Measurements from ENCODE around the gene RXRA. TPM values are rescaled to one million over a fixed set of nuclear protein-coding genes. Genes with fewer than 3 reads are reported as not detected.

Gene RXRA
- total RNA-seq, 4 donors from 2014 or later, result 41.8 to 83.1 (median 50.4) TPM

GRCh38 chr9:134329576-134329855 is 3.3 kb downstream of the RXRA start:
- peaks cover 74 to 89% (median 77%) of the 10 kb centered on the region in 3 donors for H3K4me1 ChIP-seq
- no peaks in the 10 kb centered on the region for H3K27me3 ChIP-seq
- DNase-seq, result no peak
- no peaks in the 10 kb centered on the region for H3K9me3 ChIP-seq
- H3K27ac ChIP-seq, result peak overlapping the region; percentile 88 to 95 (median 90)
- intact Hi-C loops (cut with DNase I), result loop anchor here (10.0 kb wide), 1 partner anchor 85 kb away; no protein-coding TSS in a partner anchor
- TF ChIP-seq CTCF (IDR thresholded peaks at IDR 0.05) (no peak), POLR2A (IDR thresholded peaks at IDR 0.05) (no peak)
- peak overlapping the region; percentile 66 to 88 (median 80) for H3K4me3 ChIP-seq
- H3K36me3 ChIP-seq, result no peaks in the 10 kb centered on the region
- 40% methylated on average over 1 of the region's 7 CpGs; no CpG with 5 or more reads in 1 of the 2 donors for WGBS, 2 donors

- H3K36me3 ChIP-seq, result no peaks in the 10 kb centered on the region
- WGBS, 2 donors, result 11% methylated on average over 3 of the region's 5 CpGs; no CpG with 5 or more reads in 1 of the 2 donors
- peak overlapping the region; percentile 88 to 95 (median 90) for H3K27ac ChIP-seq
- TF ChIP-seq CTCF (IDR thresholded peaks at IDR 0.05), result no peak
- no peak for TF ChIP-seq POLR2A (IDR thresholded peaks at IDR 0.05)
- intact Hi-C loops (cut with DNase I), result loop anchor here (10.0 kb wide), 1 partner anchor 85 kb away; no protein-coding TSS in a partner anchor
- H3K27me3 ChIP-seq, result no peaks in the 10 kb centered on the region
- H3K4me3 ChIP-seq, result peak overlapping the region; percentile 66 to 88 (median 80)
- peaks cover 73 to 89% (median 76%) of the 10 kb centered on the region in 3 donors for H3K4me1 ChIP-seq
- no peak for DNase-seq
- no peaks in the 10 kb centered on the region for H3K9me3 ChIP-seq
These were observed 3.6 kb downstream of the RXRA start for GRCh38 chr9:134329886-134330285.

GRCh38 chr9:134330590-134330989 is 4.3 kb downstream of the RXRA start:
- Histone ChIP-seq H3K36me3 (no peaks in the 10 kb centered on the region), H3K4me1 (peaks cover 74 to 89% (median 78%) of the 10 kb centered on the region in 3 donors), H3K27ac (peak overlapping the region; percentile 88 to 95 (median 90)), H3K27me3 (no peaks in the 10 kb centered on the region), H3K4me3 (peak overlapping the region in 3 of 4 donors; percentile 79 to 88 (median 80)), H3K9me3 (no peaks in the 10 kb centered on the region)
- no peak for DNase-seq
- 73 to 80% methylated on average over 1 to 3 of the region's 3 CpGs for WGBS, 2 donors
- intact Hi-C loops (cut with DNase I), result no loop called here
- TF ChIP-seq POLR2A (IDR thresholded peaks at IDR 0.05), result no peak

- H3K9me3 ChIP-seq, result no peaks in the 10 kb centered on the region
- H3K4me1 ChIP-seq, result peaks cover 82 to 95% (median 83%) of the 10 kb centered on the region in 3 donors
- DNase-seq, result no peak
- 77 to 87% methylated on average over 6 to 16 of the region's 30 CpGs for WGBS, 2 donors
- no peak for TF ChIP-seq POLR2A (IDR thresholded peaks at IDR 0.05)
- no peak for TF ChIP-seq CTCF (IDR thresholded peaks at IDR 0.05)
- H3K4me3 ChIP-seq, result peak overlapping the region in 3 of 4 donors; percentile 2 to 88 (median 21)
- peaks cover 0 to 5% (median 0%) of the 10 kb centered on the region in 3 donors for H3K36me3 ChIP-seq
- peak overlapping the region; percentile 88 to 95 (median 90) for H3K27ac ChIP-seq
- intact Hi-C loops (cut with DNase I), result no loop called here
- H3K27me3 ChIP-seq, result no peaks in the 10 kb centered on the region
These were observed 5.2 kb downstream of the RXRA start for GRCh38 chr9:134331186-134332025.

GRCh38 chr9:134332266-134332665 is 6.0 kb downstream of the RXRA start:
- H3K9me3 ChIP-seq, result no peaks in the 10 kb centered on the region
- TF ChIP-seq CTCF (IDR thresholded peaks at IDR 0.05), result no peak
- no peak for TF ChIP-seq POLR2A (IDR thresholded peaks at IDR 0.05)
- intact Hi-C loops (cut with DNase I), result no loop called here
- peaks cover 82 to 100% (median 92%) of the 10 kb centered on the region in 3 donors for H3K4me1 ChIP-seq
- DNase-seq, result no peak
- WGBS, 2 donors, result 38 to 58% methylated on average over 1 to 2 of the region's 13 CpGs
- no peaks in the 10 kb centered on the region for H3K27me3 ChIP-seq
- H3K4me3 ChIP-seq, result no peak overlapping the region
- H3K36me3 ChIP-seq, result peaks cover 0 to 10% (median 0%) of the 10 kb centered on the region in 3 donors
- H3K27ac ChIP-seq, result peak overlapping the region in 3 of 4 donors; percentile 32 to 88 (median 57)
